Astrocyte of the cerebellum (primary cell): ENCODE results near the gene VDAC1.

Experiments
- DNase-seq: peaks from one replicate; pipeline ENCODE4 v3.0.0-alpha.2; 2011; ENCODE audit warnings: low read depth
- H3K4me3 ChIP-seq: 2 replicates; pipeline ENCODE4 v1.5.1; 2011; ENCODE audit warnings: mild to moderate bottlenecking, low read depth, low read length, moderate library complexity
- CTCF ChIP-seq: IDR thresholded peaks from 2 replicates; pipeline ENCODE4 v1.5.1; 2012; ENCODE audit warnings: low read length, low read depth, moderate library complexity, mild to moderate bottlenecking; ENCODE audit errors: missing control alignments
- in situ Hi-C: cut with HindIII; loops from 2 replicates; pipeline ENCODE4 v1.10.0; 2017; ENCODE audit warnings: low sequenced_read_pairs

The VDAC1 gene

GRCh38 chr5:133932441-133933168 lies 72.2 kb downstream of the VDAC1 start:
- in situ Hi-C loops = no loop called here
- no peak for TF ChIP-seq CTCF
- DNase-seq = no peak
- H3K4me3 ChIP-seq = no peak overlapping the region

- no peak overlapping the region for H3K4me3 ChIP-seq
- DNase-seq = no peak
- no peak for TF ChIP-seq CTCF
- in situ Hi-C loops = no loop called here
Measured at GRCh38 chr5:133931546-133931945, 73.2 kb downstream of the VDAC1 start.

GRCh38 chr5:133930813-133931090 lies 74.0 kb downstream of the VDAC1 start:
- no peak for TF ChIP-seq CTCF
- in situ Hi-C loops = no loop called here
- no peak overlapping the region for H3K4me3 ChIP-seq
- DNase-seq = no peak

- TF ChIP-seq CTCF = no peak
- in situ Hi-C loops = no loop called here
- H3K4me3 ChIP-seq = no peak overlapping the region
- peak; percentile 39 for DNase-seq
Measured at GRCh38 chr5:133930061-133930812, 74.5 kb downstream of the VDAC1 start.

- in situ Hi-C loops = loop anchor here (5.0 kb wide), 1 partner anchor 61 kb away; no protein-coding TSS in a partner anchor
- H3K4me3 ChIP-seq = no peak overlapping the region
- no peak for DNase-seq
- no peak for TF ChIP-seq CTCF
Measured at GRCh38 chr5:133928587-133929393, 76.0 kb downstream of the VDAC1 start.
